Measurements from ENCODE around the gene DNMT3A.

DNA sequence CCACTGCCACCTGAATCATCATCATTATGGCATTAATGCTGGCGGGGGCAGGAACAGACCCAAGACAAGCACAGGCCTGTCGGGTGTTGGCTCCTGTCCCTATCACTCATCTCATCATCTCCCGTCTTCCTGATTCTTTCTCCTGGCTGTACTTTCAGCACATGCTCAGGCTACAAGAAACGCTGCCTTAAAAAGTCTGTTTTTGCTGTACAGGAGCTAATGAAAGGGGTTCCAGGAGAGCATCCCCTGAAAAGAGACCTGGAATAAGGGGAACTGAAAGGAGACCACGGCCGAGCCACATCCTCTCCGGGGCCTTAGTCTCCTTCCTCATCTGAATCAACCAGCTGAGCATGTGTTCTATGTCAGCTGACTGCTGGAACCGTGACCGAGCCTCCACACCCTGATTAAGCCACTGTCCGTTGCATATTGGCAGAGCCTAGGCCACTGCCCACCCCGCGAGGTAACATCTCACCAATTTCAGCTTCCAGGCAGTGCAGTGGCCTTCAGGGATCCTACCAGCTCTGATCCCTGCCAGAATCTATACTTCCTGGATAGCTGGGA, 62.6 kb downstream of the DNMT3A start:
- TF ChIP-seq POLR2AphosphoS5 (IDR thresholded peaks at IDR 0.05; ENCODE audit: low read depth, low read length), result peak; percentile 38; the same call in 1 of the 2 replicates
- peak; percentile 59; the same call in 1 of the 2 replicates for TF ChIP-seq POLR2A (IDR thresholded peaks at IDR 0.05; ENCODE audit: low read depth, low read length)
- peak; percentile 52 for TF ChIP-seq TAF1 (IDR thresholded peaks at IDR 0.05; ENCODE audit: low read depth, low read length)
- TF ChIP-seq PAX5 (IDR thresholded peaks at IDR 0.05; ENCODE audit: insufficient read depth, low read length, severe bottlenecking), result peak; percentile 87
- TF ChIP-seq SPI1 (IDR thresholded peaks at IDR 0.05; ENCODE audit: low read depth, low read length), result peak; percentile 99

All from GM12891 (cell line).